ENCODE results near the gene RNU6-7.

DNA sequence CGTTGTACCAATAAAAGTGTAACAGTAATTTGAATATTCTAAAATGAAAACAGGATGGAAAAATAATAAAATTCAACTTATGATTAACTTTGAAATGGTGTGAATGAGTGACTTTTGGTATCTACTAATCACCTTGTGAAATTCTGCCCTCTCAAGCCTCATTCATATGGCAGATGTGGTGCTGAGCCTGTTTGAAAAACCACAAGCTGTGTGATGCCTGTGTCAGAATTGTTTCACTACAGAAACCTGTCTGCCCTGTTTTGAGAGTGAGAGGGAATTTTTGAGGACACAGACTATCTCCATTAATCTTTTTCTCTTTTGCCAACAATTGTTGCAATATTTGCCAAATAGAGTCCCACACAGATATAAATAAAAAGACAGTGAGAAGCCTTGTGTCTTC, 3.9 kb upstream of the RNU6-7 start:
- TF ChIP-seq, protein P1, sequence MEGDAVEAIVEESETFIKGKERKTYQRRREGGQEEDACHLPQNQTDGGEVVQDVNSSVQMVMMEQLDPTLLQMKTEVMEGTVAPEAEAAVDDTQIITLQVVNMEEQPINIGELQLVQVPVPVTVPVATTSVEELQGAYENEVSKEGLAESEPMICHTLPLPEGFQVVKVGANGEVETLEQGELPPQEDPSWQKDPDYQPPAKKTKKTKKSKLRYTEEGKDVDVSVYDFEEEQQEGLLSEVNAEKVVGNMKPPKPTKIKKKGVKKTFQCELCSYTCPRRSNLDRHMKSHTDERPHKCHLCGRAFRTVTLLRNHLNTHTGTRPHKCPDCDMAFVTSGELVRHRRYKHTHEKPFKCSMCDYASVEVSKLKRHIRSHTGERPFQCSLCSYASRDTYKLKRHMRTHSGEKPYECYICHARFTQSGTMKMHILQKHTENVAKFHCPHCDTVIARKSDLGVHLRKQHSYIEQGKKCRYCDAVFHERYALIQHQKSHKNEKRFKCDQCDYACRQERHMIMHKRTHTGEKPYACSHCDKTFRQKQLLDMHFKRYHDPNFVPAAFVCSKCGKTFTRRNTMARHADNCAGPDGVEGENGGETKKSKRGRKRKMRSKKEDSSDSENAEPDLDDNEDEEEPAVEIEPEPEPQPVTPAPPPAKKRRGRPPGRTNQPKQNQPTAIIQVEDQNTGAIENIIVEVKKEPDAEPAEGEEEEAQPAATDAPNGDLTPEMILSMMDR (CRISPR knock-in tag; IDR thresholded peaks at IDR 0.05): no peak
- TF ChIP-seq PHF20 (CRISPR knock-in tag; IDR thresholded peaks at IDR 0.05) (no peak), U2AF1 (optimal IDR thresholded peaks at IDR 0.05; ENCODE audit: low read depth, low read length) (no peak), POLR2A (IDR thresholded peaks at IDR 0.05; ENCODE audit: insufficient read depth in 1 of 2, low read depth in 2 of 2, low read length in 2 of 2) (no peak), MYC (CRISPR knock-in tag; IDR thresholded peaks at IDR 0.05; ENCODE audit: borderline replicate concordance) (no peak), FOXK2 (IDR thresholded peaks at IDR 0.05) (no peak)
